HepG2 (cell line): Measurements from ENCODE around the gene RGS6. TPM values are rescaled to one million over a fixed set of nuclear protein-coding genes. Genes with fewer than 3 reads are reported as not detected.

Source experiments
- ATAC-seq: fragments of 200-7000 bp; cut with Tn5 transposase; 3 replicates; pipeline ENCODE4 v1.9.1; 2020; ENCODE audit warnings: mild to moderate bottlenecking, moderate library complexity
- BruUV-seq: library from RNA; stranded (reverse); fragments of 400-500 nt; replicated peaks from 2 replicates; lab custom pipeline; 2021; lab: Mats Ljungman, UMichigan
- CTCF ChIA-PET: fragments of 300-600 bp; formaldehyde crosslinking; extraction: SDS; loops from one replicate; lab custom pipeline; 2021; ENCODE audit warnings: low total read pairs, inconsistent platforms, low intra/inter-chr PET ratio; lab: Yijun Ruan, JAX
- POLR2A ChIA-PET: fragments of 350-600 bp; sonication (Branson Sonifier 250); formaldehyde crosslinking; loops from one replicate; lab custom pipeline; 2020; ENCODE audit warnings: antibody characterized with exemption, inconsistent platforms; lab: Yijun Ruan, JAX
- DNase-seq: peaks from one replicate; pipeline ENCODE4 v3.0.0-alpha.2; 2015; ENCODE audit warnings: low spot score
- FAIRE-seq: peaks from 3 replicates; lab custom pipeline; 2011; peaks lifted over from hg19 to GRCh38; lab: Jason Lieb, UNC
- H2AFZ ChIP-seq: one replicate; pipeline ENCODE4 v1.6.1; 2011; ENCODE audit warnings: low read length, inconsistent platforms
- H3K27ac ChIP-seq: fragments of 300-600 bp; 3 replicates; pipeline ENCODE4 v1.8.0; 2011; ENCODE audit warnings: mixed run types, mild to moderate bottlenecking, mixed read lengths, low read length, inconsistent platforms; ENCODE audit not compliant: insufficient read depth; ENCODE audit errors: extremely low read length
- H3K27me3 ChIP-seq, 2 experiments: fragments of 200-600 bp in 1 of 2; 2 replicates in 1 of 2; 3 replicates in 1 of 2; pipeline versions ENCODE4 v1.6.0 to v1.8.0; 2011; ENCODE audit warnings: low read length in 2 of 2, mild to moderate bottlenecking in 2 of 2, moderate library complexity in 2 of 2, inconsistent platforms in 1 of 2; ENCODE audit not compliant: insufficient read depth in 2 of 2, control insufficient read depth in 1 of 2
- H3K36me3 ChIP-seq, 2 experiments: fragments of 200-600 bp in 1 of 2; replicated peaks in 1 of 2; 2 replicates in 1 of 2; 3 replicates in 1 of 2; pipeline versions ENCODE4 v1.5.1 to v1.8.0; 2011; ENCODE audit warnings: low read length in 2 of 2, inconsistent platforms in 1 of 2; ENCODE audit not compliant: insufficient read depth in 2 of 2, control insufficient read depth in 1 of 2
- H3K4me1 ChIP-seq: 2 replicates; pipeline ENCODE4 v1.5.1; 2012; ENCODE audit warnings: low read length, inconsistent platforms; ENCODE audit not compliant: insufficient read depth
- H3K4me2 ChIP-seq: 2 replicates; pipeline ENCODE4 v1.6.0; 2011; ENCODE audit warnings: low read depth, low read length, inconsistent platforms
- H3K4me3 ChIP-seq, 3 experiments: fragments of 200-600 bp in 1 of 3; sonication (generic), shearing (Covaris generic) in 1 of 3; replicated peaks in 1 of 3; 2 replicates each; pipeline ENCODE4 v1.5.1; 2011 to 2016; ENCODE audit warnings: low read length in 3 of 3, inconsistent platforms in 2 of 3, low read depth in 2 of 3, mild to moderate bottlenecking in 2 of 3, control low read depth in 1 of 3, mixed read lengths in 1 of 3; ENCODE audit not compliant: insufficient read depth in 1 of 3
- H3K79me2 ChIP-seq: one replicate; pipeline ENCODE4 v1.6.1; 2011; ENCODE audit warnings: low read length, inconsistent platforms; ENCODE audit not compliant: insufficient read depth
- H3K9ac ChIP-seq: 2 replicates; pipeline ENCODE4 v1.6.0; 2011; ENCODE audit warnings: mild to moderate bottlenecking, low read depth, low read length, inconsistent platforms; ENCODE audit not compliant: insufficient read depth
- H3K9me3 ChIP-seq: 2 replicates; pipeline ENCODE4 v1.5.1; 2012; ENCODE audit warnings: mild to moderate bottlenecking, low read length
- H4K20me1 ChIP-seq: 2 replicates; pipeline ENCODE4 v1.6.0; 2011; ENCODE audit warnings: inconsistent platforms, mild to moderate bottlenecking, low read length, moderate library complexity; ENCODE audit not compliant: insufficient read depth
- ASH2L ChIP-seq: fragments of 300-600, 200-600 bp; sonication (generic); IDR thresholded peaks from 2 replicates; pipeline ENCODE4 v1.7.0; 2017; ENCODE audit warnings: low read depth, mild to moderate bottlenecking, moderate library complexity, mixed read lengths, low read length; ENCODE audit not compliant: insufficient read length
- EHMT2 ChIP-seq: fragments of 200-600 bp; sonication (generic); IDR thresholded peaks from 2 replicates; pipeline ENCODE4 v1.7.0; 2017; ENCODE audit warnings: antibody characterized with exemption, low read depth, low read length, borderline replicate concordance
- GPN1 ChIP-seq: sonication (generic); formaldehyde crosslinking; IDR thresholded peaks from 2 replicates; pipeline ENCODE4 v1.5.1; 2020; ENCODE audit warnings: missing genetic modification reagents, borderline replicate concordance
- KDM2A ChIP-seq: sonication (generic); formaldehyde crosslinking; IDR thresholded peaks from 2 replicates; pipeline ENCODE4 v1.4.0; 2020; ENCODE audit warnings: low read depth, missing genetic modification reagents, borderline replicate concordance
- MED1 ChIP-seq: sonication (generic); formaldehyde crosslinking; IDR thresholded peaks from 2 replicates; pipeline ENCODE4 v1.4.0; 2020; ENCODE audit warnings: missing genetic modification reagents
- RFXANK ChIP-seq: IDR thresholded peaks from 2 replicates; pipeline ENCODE4 v1.6.1; 2016
- RFXAP ChIP-seq: sonication (generic); formaldehyde crosslinking; IDR thresholded peaks from 2 replicates; pipeline ENCODE4 v1.4.0; 2020; ENCODE audit warnings: missing genetic modification reagents, borderline replicate concordance
- ZFP41 ChIP-seq: sonication (generic); formaldehyde crosslinking; IDR thresholded peaks from 2 replicates; pipeline ENCODE4 v1.4.0; 2020; ENCODE audit warnings: mild to moderate bottlenecking, missing genetic modification reagents, borderline replicate concordance
- ZNF33B ChIP-seq: sonication (generic); formaldehyde crosslinking; IDR thresholded peaks from 2 replicates; pipeline ENCODE4 v1.5.1; 2020; ENCODE audit warnings: mild to moderate bottlenecking, missing genetic modification reagents
- ZNF503 ChIP-seq: sonication (generic); formaldehyde crosslinking; IDR thresholded peaks from 2 replicates; pipeline ENCODE4 v1.4.0; 2020; ENCODE audit warnings: missing genetic modification reagents
- ZNF616 ChIP-seq: sonication (generic); formaldehyde crosslinking; IDR thresholded peaks from 2 replicates; pipeline ENCODE4 v1.5.0; 2020; ENCODE audit warnings: low read depth, mild to moderate bottlenecking, missing genetic modification reagents
- ZSCAN29 ChIP-seq: sonication (generic); formaldehyde crosslinking; conservative IDR thresholded peaks from 2 replicates; pipeline ENCODE4 v1.4.0; 2020; ENCODE audit warnings: mild to moderate bottlenecking, missing genetic modification reagents
- WGBS: methylation state at CpG from one replicate; pipeline ENCODE4 v1.1.6; 2017; ENCODE audit warnings: low lambda C conversion rate; 5-methylcytosine and 5-hydroxymethylcytosine counted together
- in situ Hi-C: cut with HindIII; loops from 2 replicates; pipeline ENCODE4 v1.10.0; 2017; ENCODE audit warnings: low pct_unique_long_range_greater_than_20kb; ENCODE audit not compliant: extremely low pct_ligation_motif_present
- intact Hi-C: fragments of 100-400 bp; cut with micrococcal nuclease; formaldehyde crosslinking; loops from one replicate; pipeline ENCODE4 v1.10.0; 2022; ENCODE audit not compliant: unreplicated experiment
- polyA plus RNA-seq, 8 experiments: library from polyadenylated mRNA; depleted of rRNA in 3 of 8; stranded (reverse) in 7 of 8; unstranded in 1 of 8; fragments of >200 nt; fragmentation: Illumina TruSeq in 4 of 8; extraction: Trizol in 4 of 8; gene quantifications; 2 replicates each; pipeline versions ENCODE4 v1.2.1 to v1.2.3, GENCODE V29; 2011 to 2016; ENCODE audit warnings: low read depth in 4 of 8, missing spikeins in 1 of 8, mixed read lengths in 1 of 8; ENCODE audit not compliant: insufficient read depth in 1 of 8
- total RNA-seq, 5 experiments: library from RNA; depleted of rRNA; stranded (reverse); fragments of >200 nt; fragmentation: Illumina TruSeq; extraction: Trizol; gene quantifications; 2 replicates each; pipeline ENCODE4 v1.2.3, GENCODE V29; 2016; ENCODE audit warnings: low read depth in 1 of 5
- TF ChIP-seq, protein P1 (sequence below): sonication (generic); formaldehyde crosslinking; IDR thresholded peaks from 2 replicates; pipeline ENCODE4 v1.8.1; 2023; ENCODE audit warnings: mild to moderate bottlenecking, moderate library complexity, missing genetic modification reagents
- TF ChIP-seq, protein P2 (sequence below): sonication (generic); formaldehyde crosslinking; IDR thresholded peaks from 2 replicates; pipeline ENCODE4 v1.4.0; 2020; ENCODE audit warnings: mild to moderate bottlenecking, missing genetic modification reagents
- TF ChIP-seq, protein P3 (sequence below): sonication (generic); formaldehyde crosslinking; IDR thresholded peaks from 2 replicates; pipeline ENCODE4 v1.5.1; 2020; ENCODE audit warnings: mild to moderate bottlenecking, missing genetic modification reagents, moderate library complexity

Gene RGS6
- total and polyA plus RNA-seq, 2 of the 13 experiments (the other 11 are each of a cell fraction or from before 2014, with no cell fraction given) = not detected

DNA sequence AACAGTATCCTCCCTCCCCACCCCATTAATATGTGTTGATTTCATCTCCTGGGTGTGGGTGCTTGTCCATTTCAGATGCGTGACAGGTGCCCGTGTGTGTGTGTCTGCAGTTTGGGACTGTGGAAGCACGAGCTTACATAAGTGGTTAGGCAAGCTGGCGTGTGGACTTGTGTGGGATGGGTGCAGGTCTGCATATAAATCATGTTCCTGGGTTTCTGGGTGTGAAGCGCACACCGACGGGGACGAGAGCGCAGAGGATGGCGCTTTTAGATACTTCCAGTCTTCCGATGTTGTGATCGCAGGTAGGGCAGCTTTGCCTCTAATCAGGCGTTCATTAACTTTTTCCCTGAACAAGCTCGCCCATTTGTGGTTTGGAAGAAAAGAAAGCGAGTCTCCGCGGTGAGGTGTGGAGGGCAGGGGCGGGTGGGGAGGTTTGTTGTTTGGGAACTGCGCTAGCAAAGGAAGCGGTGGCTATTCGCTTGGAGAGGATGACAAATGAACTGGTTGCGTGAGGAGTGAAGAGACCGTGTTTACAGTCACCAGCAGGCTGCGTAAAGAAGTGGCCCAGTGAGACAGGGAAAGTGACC is 865 bp downstream of the RGS6 start:
- H2AFZ ChIP-seq = no peak overlapping the region
- TF ChIP-seq, protein P1, sequence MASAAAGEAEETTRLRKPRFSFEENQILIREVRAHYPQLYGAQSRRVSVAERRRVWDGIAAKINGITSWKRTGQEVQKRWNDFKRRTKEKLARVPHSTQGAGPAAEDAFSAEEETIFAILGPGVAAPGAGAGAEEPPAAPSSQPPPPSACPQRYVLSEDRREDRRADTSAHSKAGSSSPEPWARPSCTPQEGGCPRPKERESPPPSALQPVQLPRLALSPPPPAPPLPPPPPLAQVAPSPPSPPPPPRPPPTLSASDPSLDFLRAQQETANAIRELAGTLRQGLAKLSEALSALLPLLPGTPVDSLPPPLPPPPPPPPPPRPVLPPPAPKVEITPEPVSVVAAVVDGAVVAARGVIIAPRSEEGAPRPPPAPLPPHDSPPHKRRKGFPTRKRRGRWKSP = no peak
- TF ChIP-seq, protein P2, sequence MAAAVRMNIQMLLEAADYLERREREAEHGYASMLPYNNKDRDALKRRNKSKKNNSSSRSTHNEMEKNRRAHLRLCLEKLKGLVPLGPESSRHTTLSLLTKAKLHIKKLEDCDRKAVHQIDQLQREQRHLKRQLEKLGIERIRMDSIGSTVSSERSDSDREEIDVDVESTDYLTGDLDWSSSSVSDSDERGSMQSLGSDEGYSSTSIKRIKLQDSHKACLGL (CRISPR knock-in tag) = no peak
- TF ChIP-seq ZNF503 (CRISPR knock-in tag) (no peak), ZNF616 (CRISPR knock-in tag) (no peak), ZFP41 (CRISPR knock-in tag) (no peak), ASH2L (no peak), ZNF33B (CRISPR knock-in tag) (no peak), RFXAP (CRISPR knock-in tag) (no peak), MED1 (CRISPR knock-in tag) (no peak), EHMT2 (no peak), GPN1 (CRISPR knock-in tag) (no peak), ZSCAN29 (CRISPR knock-in tag) (no peak), RFXANK (no peak), KDM2A (CRISPR knock-in tag) (no peak)
- TF ChIP-seq, protein P3, sequence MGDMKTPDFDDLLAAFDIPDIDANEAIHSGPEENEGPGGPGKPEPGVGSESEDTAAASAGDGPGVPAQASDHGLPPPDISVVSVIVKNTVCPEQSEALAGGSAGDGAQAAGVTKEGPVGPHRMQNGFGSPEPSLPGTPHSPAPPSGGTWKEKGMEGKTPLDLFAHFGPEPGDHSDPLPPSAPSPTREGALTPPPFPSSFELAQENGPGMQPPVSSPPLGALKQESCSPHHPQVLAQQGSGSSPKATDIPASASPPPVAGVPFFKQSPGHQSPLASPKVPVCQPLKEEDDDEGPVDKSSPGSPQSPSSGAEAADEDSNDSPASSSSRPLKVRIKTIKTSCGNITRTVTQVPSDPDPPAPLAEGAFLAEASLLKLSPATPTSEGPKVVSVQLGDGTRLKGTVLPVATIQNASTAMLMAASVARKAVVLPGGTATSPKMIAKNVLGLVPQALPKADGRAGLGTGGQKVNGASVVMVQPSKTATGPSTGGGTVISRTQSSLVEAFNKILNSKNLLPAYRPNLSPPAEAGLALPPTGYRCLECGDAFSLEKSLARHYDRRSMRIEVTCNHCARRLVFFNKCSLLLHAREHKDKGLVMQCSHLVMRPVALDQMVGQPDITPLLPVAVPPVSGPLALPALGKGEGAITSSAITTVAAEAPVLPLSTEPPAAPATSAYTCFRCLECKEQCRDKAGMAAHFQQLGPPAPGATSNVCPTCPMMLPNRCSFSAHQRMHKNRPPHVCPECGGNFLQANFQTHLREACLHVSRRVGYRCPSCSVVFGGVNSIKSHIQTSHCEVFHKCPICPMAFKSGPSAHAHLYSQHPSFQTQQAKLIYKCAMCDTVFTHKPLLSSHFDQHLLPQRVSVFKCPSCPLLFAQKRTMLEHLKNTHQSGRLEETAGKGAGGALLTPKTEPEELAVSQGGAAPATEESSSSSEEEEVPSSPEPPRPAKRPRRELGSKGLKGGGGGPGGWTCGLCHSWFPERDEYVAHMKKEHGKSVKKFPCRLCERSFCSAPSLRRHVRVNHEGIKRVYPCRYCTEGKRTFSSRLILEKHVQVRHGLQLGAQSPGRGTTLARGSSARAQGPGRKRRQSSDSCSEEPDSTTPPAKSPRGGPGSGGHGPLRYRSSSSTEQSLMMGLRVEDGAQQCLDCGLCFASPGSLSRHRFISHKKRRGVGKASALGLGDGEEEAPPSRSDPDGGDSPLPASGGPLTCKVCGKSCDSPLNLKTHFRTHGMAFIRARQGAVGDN (CRISPR knock-in tag) = no peak
- TF ChIP-seq, all 625 proteins: peak for 0
- in situ Hi-C loops = no loop called here
- WGBS = 32% methylated on average over 24 of the region's 24 CpGs
- intact Hi-C loops = no loop called here
- peaks cover 1 to 25% of the 10 kb centered on the region in 2 experiments; a peak in 3 of 5 replicates for H3K27me3 ChIP-seq
- no peak for FAIRE-seq
- H3K9me3 ChIP-seq = no peaks in the 10 kb centered on the region
- no TSS peak for BruUV-seq
- no peaks in the 10 kb centered on the region for H3K79me2 ChIP-seq
- H3K27ac ChIP-seq = no peak overlapping the region
- DNase-seq = no peak
- no peaks in the 10 kb centered on the region for H4K20me1 ChIP-seq
- H3K4me2 ChIP-seq = no peak overlapping the region
- no peaks in the 10 kb centered on the region for H3K36me3 ChIP-seq
- no peaks in the 10 kb centered on the region for H3K4me1 ChIP-seq
- ATAC-seq = no peak
- POLR2A ChIA-PET = no interaction called here
- no peak overlapping the region for H3K9ac ChIP-seq
- H3K4me3 ChIP-seq = no peak overlapping the region
- CTCF ChIA-PET = no interaction called here
